ENCODE measurements around the gene SETBP1.
"Not testable (repeated sequence)": the region's sequence is repeated elsewhere in the genome, so short reads cannot be mapped to it uniquely, and the experiment has no call there.

SETBP1 gene

GRCh38 chr18:44708451-44709083 lies 27.9 kb downstream of the SETBP1 start:
- no peak for DNase-seq

- peak; percentile 57 for DNase-seq
Observed at GRCh38 chr18:44709307-44710126, 28.8 kb downstream of the SETBP1 start.

GRCh38 chr18:44710931-44711330 lies 30.2 kb downstream of the SETBP1 start:
- no peak for DNase-seq

GRCh38 chr18:44712025-44712424 lies 31.3 kb downstream of the SETBP1 start:
- no peak for DNase-seq

GRCh38 chr18:44713435-44713834 lies 32.7 kb downstream of the SETBP1 start:
- DNase-seq = no peak

- no peak for DNase-seq
Observed at GRCh38 chr18:44714376-44714775, 33.7 kb downstream of the SETBP1 start.

- DNase-seq = no peak
Observed at GRCh38 chr18:44715245-44715644, 34.6 kb downstream of the SETBP1 start.

GRCh38 chr18:44715842-44716241 lies 35.2 kb downstream of the SETBP1 start:
- DNase-seq = no peak

- DNase-seq = no peak
Observed at GRCh38 chr18:44716697-44717163, 36.0 kb downstream of the SETBP1 start.

GRCh38 chr18:44719519-44720060 lies 38.9 kb downstream of the SETBP1 start:
- DNase-seq = no peak

- DNase-seq = not testable (repeated sequence)
Observed at GRCh38 chr18:44721748-44722147, 41.1 kb downstream of the SETBP1 start.

- peak; percentile 35 for DNase-seq
Observed at GRCh38 chr18:44723411-44723810, 42.7 kb downstream of the SETBP1 start.

- DNase-seq = peak; percentile 52
Observed at GRCh38 chr18:44724105-44724778, 43.6 kb downstream of the SETBP1 start.

- peak; percentile 85 for DNase-seq
Observed at GRCh38 chr18:44725300-44726058, 44.8 kb downstream of the SETBP1 start.

- DNase-seq = no peak
Observed at GRCh38 chr18:44726059-44726421, 45.4 kb downstream of the SETBP1 start.

GRCh38 chr18:44727291-44727690 lies 46.6 kb downstream of the SETBP1 start:
- no peak for DNase-seq

GRCh38 chr18:44729631-44730101 lies 49.0 kb downstream of the SETBP1 start:
- no peak for DNase-seq

GRCh38 chr18:44730803-44731529 lies 50.3 kb downstream of the SETBP1 start:
- DNase-seq = peak; percentile 24

GRCh38 chr18:44731530-44732237 lies 51.0 kb downstream of the SETBP1 start:
- no peak for DNase-seq

GRCh38 chr18:44732238-44732563 lies 51.5 kb downstream of the SETBP1 start:
- no peak for DNase-seq

- DNase-seq = no peak
Observed at GRCh38 chr18:44732599-44732998, 51.9 kb downstream of the SETBP1 start.
